Suprapubic skin (tissue), 4 donors: ENCODE measurements around the gene METTL13.

ENCODE experiments used
- POLR2A ChIP-seq, 2 donors: fragments of 450-650 bp; IDR thresholded peaks; one replicate each; pipeline ENCODE4 v1.6.1; 2017; ENCODE audit warnings: antibody characterized with exemption in 2 of 2, mild to moderate bottlenecking in 2 of 2, moderate library complexity in 2 of 2
- POLR2AphosphoS5 ChIP-seq, 3 donors: sonication (generic); formaldehyde crosslinking; IDR thresholded peaks; one replicate each; pipeline ENCODE4 v1.6.1; 2017; ENCODE audit warnings: antibody characterized with exemption in 3 of 3
- TF ChIP-seq, protein P1 (sequence below), 2 donors: fragments of 200-600 bp in 1 of 2; fragments of 450-650 bp in 1 of 2; sonication (generic) in 1 of 2; IDR thresholded peaks; one replicate each; pipeline ENCODE4 v1.5.1; 2016 to 2019; ENCODE audit warnings: antibody characterized with exemption in 2 of 2, mild to moderate bottlenecking in 1 of 2, moderate library complexity in 1 of 2

- no peak for TF ChIP-seq POLR2AphosphoS5 (IDR thresholded peaks at IDR 0.05)
- TF ChIP-seq, protein P1, sequence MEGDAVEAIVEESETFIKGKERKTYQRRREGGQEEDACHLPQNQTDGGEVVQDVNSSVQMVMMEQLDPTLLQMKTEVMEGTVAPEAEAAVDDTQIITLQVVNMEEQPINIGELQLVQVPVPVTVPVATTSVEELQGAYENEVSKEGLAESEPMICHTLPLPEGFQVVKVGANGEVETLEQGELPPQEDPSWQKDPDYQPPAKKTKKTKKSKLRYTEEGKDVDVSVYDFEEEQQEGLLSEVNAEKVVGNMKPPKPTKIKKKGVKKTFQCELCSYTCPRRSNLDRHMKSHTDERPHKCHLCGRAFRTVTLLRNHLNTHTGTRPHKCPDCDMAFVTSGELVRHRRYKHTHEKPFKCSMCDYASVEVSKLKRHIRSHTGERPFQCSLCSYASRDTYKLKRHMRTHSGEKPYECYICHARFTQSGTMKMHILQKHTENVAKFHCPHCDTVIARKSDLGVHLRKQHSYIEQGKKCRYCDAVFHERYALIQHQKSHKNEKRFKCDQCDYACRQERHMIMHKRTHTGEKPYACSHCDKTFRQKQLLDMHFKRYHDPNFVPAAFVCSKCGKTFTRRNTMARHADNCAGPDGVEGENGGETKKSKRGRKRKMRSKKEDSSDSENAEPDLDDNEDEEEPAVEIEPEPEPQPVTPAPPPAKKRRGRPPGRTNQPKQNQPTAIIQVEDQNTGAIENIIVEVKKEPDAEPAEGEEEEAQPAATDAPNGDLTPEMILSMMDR (IDR thresholded peaks at IDR 0.05), result no peak
- TF ChIP-seq POLR2A (IDR thresholded peaks at IDR 0.05), result no peak
These were observed 17.7 kb upstream of the METTL13 start for GRCh38 chr1:171763764-171764163.
